Tibial nerve (tissue), 3 donors: ENCODE results near the gene CLASP1.

Experiments
- POLR2A ChIP-seq, 2 donors: fragments of 450-650 bp; IDR thresholded peaks; one replicate each; pipeline ENCODE4 v1.6.1; 2017; ENCODE audit warnings: antibody characterized with exemption in 2 of 2, mild to moderate bottlenecking in 2 of 2, moderate library complexity in 2 of 2
- TF ChIP-seq, protein P1 (sequence below), 5 experiments: fragments of 200-600 bp in 3 of 5; fragments of 450-650 bp in 2 of 5; sonication (generic) in 3 of 5; IDR thresholded peaks; one replicate each; pipeline ENCODE4 v1.5.1; 2016 to 2019; ENCODE audit warnings: antibody characterized with exemption in 5 of 5, mild to moderate bottlenecking in 3 of 5, moderate library complexity in 2 of 5

DNA sequence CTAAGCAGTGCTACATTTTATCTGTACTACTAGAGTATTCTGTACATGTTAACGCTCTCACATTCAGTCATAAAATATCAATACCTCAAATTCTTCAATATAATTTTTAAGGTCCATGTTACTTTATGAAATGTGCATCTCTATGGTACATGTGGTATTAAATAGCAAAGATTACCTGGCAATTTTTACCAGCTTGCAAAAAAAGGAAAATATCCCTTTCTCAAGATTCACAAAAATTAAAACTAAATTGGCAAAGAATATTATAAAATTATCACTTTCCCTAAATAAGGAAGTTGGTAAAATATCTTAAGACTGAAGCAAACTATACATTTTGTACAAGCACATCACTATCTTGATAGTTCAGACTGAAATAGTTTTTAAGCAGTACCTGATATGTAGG lies 233.5 kb downstream of the CLASP1 start:
- TF ChIP-seq, protein P1, sequence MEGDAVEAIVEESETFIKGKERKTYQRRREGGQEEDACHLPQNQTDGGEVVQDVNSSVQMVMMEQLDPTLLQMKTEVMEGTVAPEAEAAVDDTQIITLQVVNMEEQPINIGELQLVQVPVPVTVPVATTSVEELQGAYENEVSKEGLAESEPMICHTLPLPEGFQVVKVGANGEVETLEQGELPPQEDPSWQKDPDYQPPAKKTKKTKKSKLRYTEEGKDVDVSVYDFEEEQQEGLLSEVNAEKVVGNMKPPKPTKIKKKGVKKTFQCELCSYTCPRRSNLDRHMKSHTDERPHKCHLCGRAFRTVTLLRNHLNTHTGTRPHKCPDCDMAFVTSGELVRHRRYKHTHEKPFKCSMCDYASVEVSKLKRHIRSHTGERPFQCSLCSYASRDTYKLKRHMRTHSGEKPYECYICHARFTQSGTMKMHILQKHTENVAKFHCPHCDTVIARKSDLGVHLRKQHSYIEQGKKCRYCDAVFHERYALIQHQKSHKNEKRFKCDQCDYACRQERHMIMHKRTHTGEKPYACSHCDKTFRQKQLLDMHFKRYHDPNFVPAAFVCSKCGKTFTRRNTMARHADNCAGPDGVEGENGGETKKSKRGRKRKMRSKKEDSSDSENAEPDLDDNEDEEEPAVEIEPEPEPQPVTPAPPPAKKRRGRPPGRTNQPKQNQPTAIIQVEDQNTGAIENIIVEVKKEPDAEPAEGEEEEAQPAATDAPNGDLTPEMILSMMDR (IDR thresholded peaks at IDR 0.05), result no peak
- no peak for TF ChIP-seq POLR2A (IDR thresholded peaks at IDR 0.05)
